Measurements from ENCODE around the gene ANKRD49.

The ANKRD49 gene

DNA sequence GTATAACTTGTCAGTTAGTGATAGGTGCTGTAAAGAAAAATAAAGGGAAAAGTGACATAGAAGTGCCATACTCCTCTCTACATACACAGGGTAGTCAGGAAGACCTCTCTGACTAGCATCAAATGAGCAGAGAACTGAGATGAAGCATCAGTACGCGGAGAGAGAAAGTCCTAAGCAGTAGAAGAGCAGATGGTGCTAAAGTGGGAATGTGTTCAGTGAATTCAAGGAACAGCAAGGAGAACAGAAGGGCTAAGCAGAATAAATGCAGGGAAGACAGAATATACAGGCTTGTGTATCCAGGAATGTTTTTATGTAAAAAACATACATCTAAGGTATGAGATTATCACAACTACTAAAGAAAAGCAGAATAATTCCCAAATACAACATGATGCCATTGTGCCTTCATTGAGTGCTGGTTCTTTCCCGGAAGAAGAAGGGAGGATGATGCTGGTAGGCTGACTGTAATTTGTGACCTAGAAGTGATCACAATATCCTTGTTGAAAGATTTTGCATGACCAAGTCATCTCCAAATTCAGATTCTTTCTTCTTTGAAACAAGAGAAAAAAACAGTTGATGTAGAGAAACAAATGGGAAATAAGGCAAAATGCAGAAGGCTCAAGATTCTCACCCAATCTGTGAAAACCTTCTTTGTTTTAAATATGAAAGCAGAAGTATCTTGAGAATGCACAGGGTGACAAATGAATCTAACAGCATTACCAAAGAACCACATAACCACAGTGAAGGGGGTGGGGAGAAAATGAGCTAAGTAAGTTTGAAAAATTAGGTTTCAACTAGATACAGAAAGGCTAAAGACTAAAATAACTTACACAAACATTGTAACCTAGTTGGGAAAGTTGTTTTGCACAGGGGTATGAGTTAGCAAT is 20.6 kb upstream of the ANKRD49 start:
- TF ChIP-seq, protein P1, sequence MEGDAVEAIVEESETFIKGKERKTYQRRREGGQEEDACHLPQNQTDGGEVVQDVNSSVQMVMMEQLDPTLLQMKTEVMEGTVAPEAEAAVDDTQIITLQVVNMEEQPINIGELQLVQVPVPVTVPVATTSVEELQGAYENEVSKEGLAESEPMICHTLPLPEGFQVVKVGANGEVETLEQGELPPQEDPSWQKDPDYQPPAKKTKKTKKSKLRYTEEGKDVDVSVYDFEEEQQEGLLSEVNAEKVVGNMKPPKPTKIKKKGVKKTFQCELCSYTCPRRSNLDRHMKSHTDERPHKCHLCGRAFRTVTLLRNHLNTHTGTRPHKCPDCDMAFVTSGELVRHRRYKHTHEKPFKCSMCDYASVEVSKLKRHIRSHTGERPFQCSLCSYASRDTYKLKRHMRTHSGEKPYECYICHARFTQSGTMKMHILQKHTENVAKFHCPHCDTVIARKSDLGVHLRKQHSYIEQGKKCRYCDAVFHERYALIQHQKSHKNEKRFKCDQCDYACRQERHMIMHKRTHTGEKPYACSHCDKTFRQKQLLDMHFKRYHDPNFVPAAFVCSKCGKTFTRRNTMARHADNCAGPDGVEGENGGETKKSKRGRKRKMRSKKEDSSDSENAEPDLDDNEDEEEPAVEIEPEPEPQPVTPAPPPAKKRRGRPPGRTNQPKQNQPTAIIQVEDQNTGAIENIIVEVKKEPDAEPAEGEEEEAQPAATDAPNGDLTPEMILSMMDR (IDR thresholded peaks at IDR 0.05; ENCODE audit: low read length, missing control alignments), result no peak
- no peak overlapping the region for H3K4me3 ChIP-seq (replicated peaks; ENCODE audit: low read depth, low read length)
- peak; percentile 11 for DNase-seq (ENCODE audit: low read depth)

DNA sequence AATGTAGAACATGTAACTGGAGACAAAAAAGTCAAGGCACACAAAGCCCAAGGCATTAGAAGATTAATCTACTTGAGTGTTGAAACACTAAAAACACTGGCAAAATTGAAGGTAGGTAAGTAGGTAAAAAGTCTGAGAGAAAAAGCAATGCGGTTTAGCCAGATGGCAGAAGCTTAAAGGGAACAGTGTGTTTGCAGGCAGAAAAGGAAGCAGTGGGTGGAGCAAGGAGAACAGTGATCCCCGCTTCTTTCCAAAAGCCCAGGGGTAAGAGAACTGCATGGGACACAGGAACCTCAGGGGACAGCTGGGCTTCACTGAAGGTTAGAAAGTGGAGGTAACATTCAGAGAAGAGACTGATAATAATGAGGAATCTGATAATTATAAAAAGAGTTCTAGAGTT is 16.2 kb upstream of the ANKRD49 start:
- DNase-seq (ENCODE audit: low read depth), result no peak
- H3K4me3 ChIP-seq (replicated peaks; ENCODE audit: low read depth, low read length), result no peak overlapping the region
- TF ChIP-seq, protein P1 (IDR thresholded peaks at IDR 0.05; ENCODE audit: low read length, missing control alignments), result no peak

- H3K4me3 ChIP-seq (replicated peaks; ENCODE audit: low read depth, low read length), result no peak overlapping the region
- TF ChIP-seq, protein P1 (IDR thresholded peaks at IDR 0.05; ENCODE audit: low read length, missing control alignments), result no peak
- no peak for DNase-seq (ENCODE audit: low read depth)
These were observed 12.4 kb upstream of the ANKRD49 start for GRCh38 chr11:94481342-94481741.

DNA sequence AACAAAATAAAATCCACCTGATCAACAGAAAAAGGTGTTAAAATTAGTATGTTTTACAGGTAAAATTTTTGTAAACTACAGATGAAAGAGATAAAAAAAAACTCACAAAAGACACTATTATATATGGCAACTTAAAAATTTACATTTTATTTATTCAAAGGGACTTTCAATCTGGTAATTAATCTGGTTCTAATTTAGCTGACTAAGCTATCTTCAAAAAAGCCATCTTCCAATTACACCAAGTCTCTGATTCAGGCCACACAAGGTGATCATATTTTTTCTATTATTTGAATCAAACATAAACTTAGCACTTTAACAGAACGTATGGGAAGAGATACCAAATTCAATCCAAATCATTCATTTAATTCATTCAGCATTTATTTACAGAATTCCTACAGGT is 7.7 kb upstream of the ANKRD49 start:
- H3K4me3 ChIP-seq (replicated peaks; ENCODE audit: low read depth, low read length), result no peak overlapping the region
- no peak for DNase-seq (ENCODE audit: low read depth)
- TF ChIP-seq, protein P1 (IDR thresholded peaks at IDR 0.05; ENCODE audit: low read length, missing control alignments), result no peak

DNA sequence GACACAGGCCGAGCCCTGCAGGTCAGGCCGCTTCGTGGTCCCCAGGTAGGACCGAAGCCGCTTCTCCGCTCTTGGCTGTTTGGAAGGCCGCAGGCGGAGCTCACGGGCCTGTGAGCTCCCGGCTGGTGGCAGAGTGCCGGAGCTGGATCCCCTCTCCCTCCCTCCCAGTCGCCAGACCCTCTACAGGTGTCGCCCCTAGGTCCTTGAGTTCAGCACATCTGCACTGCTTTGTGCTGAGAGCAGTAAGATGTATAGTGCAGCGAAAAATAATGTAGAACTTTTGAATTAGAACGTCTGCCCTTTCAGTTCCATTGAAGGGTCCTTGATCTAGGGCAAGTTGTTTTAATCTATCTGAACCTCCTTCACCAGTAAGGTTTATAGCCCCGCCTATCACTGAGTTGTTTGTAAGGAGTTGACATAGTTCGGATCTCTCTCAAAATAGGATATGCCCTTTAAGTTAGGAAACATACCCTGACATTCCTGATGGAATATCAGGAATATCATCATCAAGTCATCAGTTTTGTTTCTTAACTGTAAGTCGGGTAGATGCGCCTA is 419 bp downstream of the ANKRD49 start:
- no peak for DNase-seq (ENCODE audit: low read depth)
- TF ChIP-seq, protein P1 (IDR thresholded peaks at IDR 0.05; ENCODE audit: low read length, missing control alignments), result no peak
- H3K4me3 ChIP-seq (replicated peaks; ENCODE audit: low read depth, low read length), result peak overlapping the region; percentile 93

- TF ChIP-seq, protein P1 (IDR thresholded peaks at IDR 0.05; ENCODE audit: low read length, missing control alignments), result no peak
- DNase-seq (ENCODE audit: low read depth), result no peak
- H3K4me3 ChIP-seq (replicated peaks; ENCODE audit: low read depth, low read length), result no peak overlapping the region
These were observed 6.4 kb downstream of the ANKRD49 start for GRCh38 chr11:94500181-94500580.
